Stomach (tissue), 9 donors: ENCODE results near the gene IGHMBP2. TPM values are rescaled to one million over a fixed set of nuclear protein-coding genes. Genes with fewer than 3 reads are reported as not detected.

ENCODE experiments used
- DNase-seq, 2 donors: peaks; one replicate each; pipeline versions ENCODE4 v3.0.0 to v3.0.0-alpha.2; 2013 to 2019
- H3K27ac ChIP-seq, 5 donors: fragments of 200-600 bp in 4 of 5; sonication (generic) in 4 of 5; one replicate each; pipeline ENCODE4 v1.5.1; 2013 to 2019; ENCODE audit warnings: mild to moderate bottlenecking in 1 of 5, moderate library complexity in 1 of 5
- H3K27me3 ChIP-seq, 3 donors: fragments of 200-600 bp; sonication (generic); one replicate each; pipeline ENCODE4 v1.5.1; 2017 to 2019; ENCODE audit warnings: mixed run types in 1 of 3
- H3K36me3 ChIP-seq, 4 donors: fragments of 200-600 bp; sonication (generic); 1 replicate in 3 of 4; 2 replicates in 1 of 4; pipeline ENCODE4 v1.5.1; 2016 to 2019
- H3K4me1 ChIP-seq, 4 donors: fragments of 200-600 bp; sonication (generic); one replicate each; pipeline ENCODE4 v1.5.1; 2016 to 2019
- H3K4me3 ChIP-seq, 4 donors: fragments of 200-600 bp; sonication (generic) in 3 of 4; one replicate each; pipeline ENCODE4 v1.5.1; 2016 to 2019; ENCODE audit warnings: mild to moderate bottlenecking in 1 of 4
- H3K9me3 ChIP-seq, 4 donors: fragments of 200-600 bp; sonication (generic); one replicate each; pipeline ENCODE4 v1.5.1; 2016 to 2019
- CTCF ChIP-seq, 7 experiments: fragments of 450-650 bp in 4 of 7; fragments of 200-600 bp in 3 of 7; sonication (generic) in 3 of 7; IDR thresholded peaks; one replicate each; pipeline ENCODE4 v1.5.1; 2016 to 2019; ENCODE audit warnings: antibody characterized with exemption in 7 of 7, control low read depth in 2 of 7, mild to moderate bottlenecking in 1 of 7
- EP300 ChIP-seq: sonication (generic); formaldehyde crosslinking; IDR thresholded peaks from one replicate; pipeline ENCODE4 v1.6.1; 2017; ENCODE audit warnings: antibody characterized with exemption
- POLR2A ChIP-seq, 4 donors: fragments of 450-650 bp; IDR thresholded peaks; one replicate each; pipeline ENCODE4 v1.6.1; 2016; ENCODE audit warnings: antibody characterized with exemption in 4 of 4, control low read depth in 2 of 4, mild to moderate bottlenecking in 1 of 4, moderate library complexity in 1 of 4
- POLR2AphosphoS5 ChIP-seq, 3 donors: sonication (generic); formaldehyde crosslinking; IDR thresholded peaks; one replicate each; pipeline ENCODE4 v1.6.1; 2016; ENCODE audit warnings: antibody characterized with exemption in 3 of 3
- WGBS, 5 donors: extraction: QIAGEN DNeasy Blood & Tissue Kit in 3 of 5; methylation state at CpG; one replicate each; pipeline versions ENCODE4 v1.1.5 to v1.1.7; 2013 to 2018; 5-methylcytosine and 5-hydroxymethylcytosine counted together
- intact Hi-C: fragments of 100-400 bp; cut with DNase I; formaldehyde crosslinking; loops from one replicate; pipeline ENCODE4 v1.15.1; 2023; ENCODE audit warnings: low total_unique reads
- polyA plus RNA-seq, 3 donors: library from polyadenylated mRNA; stranded (reverse); fragments of 200-250 nt; gene quantifications; one replicate each; pipeline ENCODE4 v1.2.3, GENCODE V29; 2013
- total RNA-seq, 5 donors: library from RNA; depleted of rRNA; stranded (reverse); fragments of >200 nt; gene quantifications; one replicate each; pipeline versions ENCODE4 v1.1.0 to v1.2.3, GENCODE V29; 2014 to 2016
- donor health status: healthy with polysubstance abuse.
- donor health status: Bipolar disorder and iron deficiency.
- donor health status: healthy.

Gene IGHMBP2
- total and polyA plus RNA-seq, 8 donors: 8.8 to 133 (median 13.7) TPM

DNA sequence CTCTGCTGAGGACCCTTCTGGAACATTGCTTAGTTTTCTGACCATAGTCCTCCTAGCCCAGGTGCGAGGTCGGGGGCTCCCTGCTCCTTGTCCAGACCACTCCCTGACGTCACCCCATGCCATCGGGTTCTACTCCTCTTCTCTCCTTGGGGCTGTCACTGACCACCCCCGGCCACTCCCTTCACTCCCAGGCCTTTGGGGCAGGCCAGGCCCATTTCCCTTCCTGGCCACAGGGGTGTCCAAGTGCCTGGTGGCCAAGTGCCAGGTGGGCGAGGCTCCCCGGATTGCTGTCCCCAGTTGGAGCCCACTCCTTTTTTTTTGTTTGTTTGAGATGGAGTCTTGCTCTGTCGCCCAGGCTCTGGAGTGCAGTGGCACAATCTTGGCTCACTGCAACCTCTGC is 57.6 kb downstream of the IGHMBP2 start:
- TF ChIP-seq CTCF (IDR thresholded peaks at IDR 0.05) (no peak), POLR2A (IDR thresholded peaks at IDR 0.05) (no peak), POLR2AphosphoS5 (IDR thresholded peaks at IDR 0.05) (no peak), EP300 (no peak)
- Histone ChIP-seq H3K27ac (no peak overlapping the region), H3K4me3 (no peak overlapping the region), H3K27me3 (no peaks in the 10 kb centered on the region), H3K4me1 (peaks cover 0 to 4% (median 2%) of the 10 kb centered on the region in 4 donors), H3K36me3 (no peaks in the 10 kb centered on the region), H3K9me3 (no peaks in the 10 kb centered on the region)
- WGBS, 5 donors: 57 to 66% (median 64%) methylated on average over 8 of the region's 8 CpGs
- DNase-seq: no peak
- intact Hi-C loops: no loop called here

- H3K36me3 ChIP-seq: no peaks in the 10 kb centered on the region
- no peak overlapping the region for H3K4me3 ChIP-seq
- no peaks in the 10 kb centered on the region for H3K9me3 ChIP-seq
- no peaks in the 10 kb centered on the region for H3K27me3 ChIP-seq
- intact Hi-C loops: no loop called here
- H3K27ac ChIP-seq: no peak overlapping the region
- no peak for DNase-seq
- H3K4me1 ChIP-seq: no peaks in the 10 kb centered on the region
- 76 to 91% (median 83%) methylated on average over 16 of the region's 16 CpGs for WGBS, 5 donors
- TF ChIP-seq EP300: no peak
- TF ChIP-seq POLR2A (IDR thresholded peaks at IDR 0.05): no peak
- no peak for TF ChIP-seq POLR2AphosphoS5 (IDR thresholded peaks at IDR 0.05)
- no peak for TF ChIP-seq CTCF (IDR thresholded peaks at IDR 0.05)
These were observed 59.0 kb downstream of the IGHMBP2 start for GRCh38 chr11:68962527-68963250.

DNA sequence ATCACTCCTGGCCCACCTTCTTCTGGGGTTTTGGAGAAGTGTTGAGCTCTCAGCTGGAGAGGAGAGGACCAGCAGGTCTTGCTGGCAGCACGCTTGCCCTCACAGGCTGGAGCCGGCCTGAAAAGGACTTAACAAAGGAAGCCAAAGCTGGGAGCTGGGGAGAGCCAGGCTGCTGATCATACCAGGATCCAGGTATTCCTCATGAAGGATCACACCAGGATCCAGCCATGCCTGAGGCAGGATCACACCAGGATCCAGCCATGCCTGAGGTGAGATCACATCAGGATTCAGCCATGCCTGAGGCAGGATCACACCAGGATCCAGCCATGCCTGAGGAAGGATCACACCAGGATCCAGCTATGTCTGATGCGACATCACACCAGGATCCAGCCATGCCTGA is 60.1 kb downstream of the IGHMBP2 start:
- no peaks in the 10 kb centered on the region for H3K36me3 ChIP-seq
- H3K27ac ChIP-seq: no peak overlapping the region
- peaks cover 0 to 4% (median 0%) of the 10 kb centered on the region in 3 donors for H3K27me3 ChIP-seq
- 74 to 89% (median 89%) methylated on average over 2 to 3 of the region's 3 CpGs for WGBS, 5 donors
- H3K4me3 ChIP-seq: no peak overlapping the region
- TF ChIP-seq EP300: no peak
- no peak for TF ChIP-seq CTCF (IDR thresholded peaks at IDR 0.05)
- TF ChIP-seq POLR2AphosphoS5 (IDR thresholded peaks at IDR 0.05): no peak
- no peak for TF ChIP-seq POLR2A (IDR thresholded peaks at IDR 0.05)
- H3K4me1 ChIP-seq: no peaks in the 10 kb centered on the region
- DNase-seq: no peak
- H3K9me3 ChIP-seq: no peaks in the 10 kb centered on the region
- intact Hi-C loops: no loop called here

DNA sequence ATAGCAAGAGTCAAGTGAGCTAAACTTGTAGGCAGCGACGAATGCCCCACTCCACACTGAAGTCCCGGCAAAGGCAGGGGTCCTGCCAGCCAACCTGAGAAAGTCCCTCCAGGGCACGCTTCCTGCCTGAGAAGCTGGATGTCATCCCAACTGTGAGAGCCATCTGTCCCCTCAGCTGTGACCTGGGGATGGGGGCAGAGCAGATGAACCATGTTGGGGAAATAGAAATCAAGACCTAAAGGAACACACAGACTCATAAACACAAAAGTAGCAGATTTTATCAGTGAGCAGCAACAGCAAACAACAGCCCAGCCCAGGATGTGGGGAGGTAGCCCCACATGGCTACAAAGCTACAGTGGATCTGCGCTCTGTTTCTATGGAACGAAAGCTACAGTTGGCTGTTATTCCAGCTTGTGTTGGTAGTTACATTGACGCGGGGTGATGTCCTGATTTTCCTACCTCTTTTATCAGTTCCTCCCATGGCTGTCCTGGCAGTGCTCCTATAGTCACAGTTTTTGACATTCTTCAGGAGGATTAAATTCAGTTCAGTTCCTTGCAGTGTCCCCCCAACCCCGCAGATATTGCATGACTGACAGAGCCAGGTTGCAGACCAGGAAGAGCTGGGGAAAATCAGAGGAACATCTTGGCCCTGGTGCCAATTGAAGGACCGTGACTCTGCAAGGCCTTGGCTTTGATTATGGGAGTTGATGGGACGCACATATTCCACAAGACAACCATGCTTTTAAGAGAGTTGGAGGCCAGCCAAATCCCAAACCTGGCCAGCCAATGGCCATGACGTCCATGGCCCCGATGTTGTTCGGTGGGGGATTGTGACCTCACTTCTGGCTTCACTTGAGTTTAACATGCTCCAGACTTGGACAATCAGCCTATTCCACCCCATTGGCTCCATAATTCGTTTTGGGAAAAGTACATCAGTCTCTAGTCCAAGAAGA is 62.5 kb downstream of the IGHMBP2 start:
- no peaks in the 10 kb centered on the region for H3K36me3 ChIP-seq
- H3K27ac ChIP-seq: no peak overlapping the region
- H3K9me3 ChIP-seq: no peaks in the 10 kb centered on the region
- H3K4me3 ChIP-seq: no peak overlapping the region
- no peaks in the 10 kb centered on the region for H3K4me1 ChIP-seq
- intact Hi-C loops: no loop called here
- H3K27me3 ChIP-seq: peaks cover 0 to 12% (median 0%) of the 10 kb centered on the region in 3 donors
- WGBS, 5 donors: 85 to 89% (median 88%) methylated on average over 15 of the region's 15 CpGs
- DNase-seq: peak in 1 of 2 donors; percentile 52
- TF ChIP-seq EP300 (no peak), CTCF (IDR thresholded peaks at IDR 0.05) (no peak), POLR2AphosphoS5 (IDR thresholded peaks at IDR 0.05) (no peak), POLR2A (IDR thresholded peaks at IDR 0.05) (no peak)
